Fibroblast of lung (primary cell): ENCODE measurements around the gene BAG5. TPM values are rescaled to one million over a fixed set of nuclear protein-coding genes. Genes with fewer than 3 reads are reported as not detected.

Experiments
- DNase-seq, 2 donors: peaks; one replicate each; pipeline versions ENCODE4 v3.0.0 to v3.0.0-alpha.2; 2010; ENCODE audit warnings: low read depth in 2 of 2
- H2AFZ ChIP-seq: 2 replicates; pipeline ENCODE4 v1.5.1; 2012; ENCODE audit warnings: low read length, control low read depth, inconsistent platforms
- H3K27ac ChIP-seq: 2 replicates; pipeline ENCODE4 v1.5.1; 2011; ENCODE audit warnings: low read length, control low read depth; ENCODE audit not compliant: insufficient read depth
- H3K27me3 ChIP-seq: 2 replicates; pipeline ENCODE4 v1.5.1; 2011; ENCODE audit warnings: mild to moderate bottlenecking, low read length; ENCODE audit not compliant: control insufficient read depth, insufficient read depth
- H3K36me3 ChIP-seq: 2 replicates; pipeline ENCODE4 v1.5.1; 2011; ENCODE audit warnings: low read length; ENCODE audit not compliant: control insufficient read depth, insufficient read depth
- H3K4me1 ChIP-seq: 2 replicates; pipeline ENCODE4 v1.5.1; 2011; ENCODE audit warnings: low read length; ENCODE audit not compliant: control insufficient read depth, insufficient read depth; ENCODE audit errors: extremely low read depth
- H3K4me2 ChIP-seq: 2 replicates; pipeline ENCODE4 v1.5.1; 2011; ENCODE audit warnings: low read length, control low read depth; ENCODE audit not compliant: insufficient read depth; ENCODE audit errors: extremely low read depth
- H3K4me3 ChIP-seq, 4 experiments: fragments of 200-600 bp in 1 of 4; sonication (generic) in 1 of 4; replicated peaks in 1 of 4; 2 replicates each; pipeline ENCODE4 v1.5.1; 2011 to 2016; ENCODE audit warnings: low read length in 4 of 4, low read depth in 3 of 4, mild to moderate bottlenecking in 3 of 4, control low read depth in 2 of 4, inconsistent platforms in 1 of 4, mixed read lengths in 1 of 4; ENCODE audit not compliant: insufficient read depth in 1 of 4; ENCODE audit errors: control extremely low read depth in 1 of 4
- H3K79me2 ChIP-seq: 2 replicates; pipeline ENCODE4 v1.5.1; 2012; ENCODE audit warnings: mild to moderate bottlenecking, low read length, inconsistent platforms; ENCODE audit not compliant: control insufficient read depth, insufficient read depth
- H3K9ac ChIP-seq: 2 replicates; pipeline ENCODE4 v1.5.1; 2011; ENCODE audit warnings: mild to moderate bottlenecking, low read length, control low read depth; ENCODE audit not compliant: insufficient read depth
- H3K9me3 ChIP-seq: 2 replicates; pipeline ENCODE4 v1.5.1; 2012; ENCODE audit warnings: low read depth, low read length; ENCODE audit not compliant: control insufficient read depth, insufficient read depth
- H4K20me1 ChIP-seq: 2 replicates; pipeline ENCODE4 v1.5.1; 2011; ENCODE audit warnings: low read length; ENCODE audit not compliant: control insufficient read depth, insufficient read depth; ENCODE audit errors: extremely low read depth
- EZH2 ChIP-seq: IDR thresholded peaks from 2 replicates; pipeline ENCODE4 v1.5.1; 2012; ENCODE audit warnings: low read length, control low read depth, mild to moderate bottlenecking; ENCODE audit errors: missing control alignments
- polyA plus RNA-seq, 2 donors: library from polyadenylated mRNA; depleted of rRNA in 1 of 2; stranded (reverse) in 1 of 2; unstranded in 1 of 2; fragments of >200 nt; gene quantifications; 2 replicates each; pipeline ENCODE4 v1.2.1, GENCODE V29; 2011 to 2012; ENCODE audit warnings: missing spikeins in 1 of 2
- total RNA-seq: library from RNA; depleted of rRNA; stranded (reverse); fragments of >200 nt; gene quantifications from 2 replicates; pipeline ENCODE4 v1.2.1, GENCODE V29; 2014
- TF ChIP-seq, protein P1 (sequence below), 2 donors: IDR thresholded peaks in 1 of 2; conservative IDR thresholded peaks in 1 of 2; 1 replicate in 1 of 2; 2 replicates in 1 of 2; pipeline ENCODE4 v1.5.1; 2011 to 2012; ENCODE audit warnings: low read length in 2 of 2, control low read depth in 1 of 2, inconsistent platforms in 1 of 2, low read depth in 1 of 2, mild to moderate bottlenecking in 1 of 2

The BAG5 gene
- total and polyA plus RNA-seq, 2 donors (not counting 1 experiment from before 2014, with no cell fraction given) = 14.9 to 25.8 TPM

DNA sequence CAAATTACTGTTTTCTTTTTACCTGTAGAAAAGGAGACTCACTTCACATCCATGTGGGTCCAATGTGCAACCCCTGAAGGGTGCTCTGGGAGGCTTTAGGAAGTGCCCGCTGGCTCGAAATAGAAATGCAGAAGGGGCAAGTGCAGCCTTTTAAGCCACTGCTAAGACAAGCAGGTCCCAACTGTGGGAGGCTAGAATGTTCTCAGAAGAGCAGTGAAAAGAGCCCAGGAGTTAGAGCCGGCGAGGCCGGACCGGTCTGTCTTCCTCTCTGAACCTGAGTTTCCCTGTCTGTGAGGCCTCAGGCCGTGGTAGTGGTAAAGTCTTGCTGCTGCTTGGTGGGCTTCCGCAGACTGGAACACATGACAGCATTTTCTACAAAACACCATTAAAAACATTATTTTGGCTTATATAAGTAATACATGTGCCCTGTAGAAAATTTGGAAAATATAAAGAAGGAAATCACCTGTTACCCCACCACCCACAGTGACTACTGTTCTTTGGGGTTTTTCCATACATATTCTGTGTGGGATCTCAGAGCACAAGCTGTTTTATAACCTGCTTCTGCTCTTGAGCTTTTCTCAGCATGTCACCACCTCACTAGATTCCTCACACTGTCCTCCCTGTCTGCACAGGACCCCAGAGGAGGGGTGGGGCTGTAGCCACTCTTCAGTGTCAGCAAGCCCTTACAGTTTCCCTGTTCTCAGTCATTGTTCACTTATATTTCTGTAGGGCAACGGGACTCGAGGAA, 45.9 kb downstream of the BAG5 start:
- no peaks in the 10 kb centered on the region for H4K20me1 ChIP-seq
- DNase-seq = no peak

GRCh38 chr14:103514596-103515421, 47.6 kb downstream of the BAG5 start:
- Histone ChIP-seq H3K9ac (no peak overlapping the region), H3K27ac (no peak overlapping the region), H3K36me3 (peaks cover 7% of the 10 kb centered on the region), H4K20me1 (no peaks in the 10 kb centered on the region), H3K9me3 (no peaks in the 10 kb centered on the region), H3K4me2 (no peak overlapping the region), H3K4me1 (peaks cover 16% of the 10 kb centered on the region), H2AFZ (no peak overlapping the region), H3K79me2 (no peaks in the 10 kb centered on the region), H3K27me3 (no peaks in the 10 kb centered on the region), H3K4me3 (no peak overlapping the region)
- TF ChIP-seq, protein P1, sequence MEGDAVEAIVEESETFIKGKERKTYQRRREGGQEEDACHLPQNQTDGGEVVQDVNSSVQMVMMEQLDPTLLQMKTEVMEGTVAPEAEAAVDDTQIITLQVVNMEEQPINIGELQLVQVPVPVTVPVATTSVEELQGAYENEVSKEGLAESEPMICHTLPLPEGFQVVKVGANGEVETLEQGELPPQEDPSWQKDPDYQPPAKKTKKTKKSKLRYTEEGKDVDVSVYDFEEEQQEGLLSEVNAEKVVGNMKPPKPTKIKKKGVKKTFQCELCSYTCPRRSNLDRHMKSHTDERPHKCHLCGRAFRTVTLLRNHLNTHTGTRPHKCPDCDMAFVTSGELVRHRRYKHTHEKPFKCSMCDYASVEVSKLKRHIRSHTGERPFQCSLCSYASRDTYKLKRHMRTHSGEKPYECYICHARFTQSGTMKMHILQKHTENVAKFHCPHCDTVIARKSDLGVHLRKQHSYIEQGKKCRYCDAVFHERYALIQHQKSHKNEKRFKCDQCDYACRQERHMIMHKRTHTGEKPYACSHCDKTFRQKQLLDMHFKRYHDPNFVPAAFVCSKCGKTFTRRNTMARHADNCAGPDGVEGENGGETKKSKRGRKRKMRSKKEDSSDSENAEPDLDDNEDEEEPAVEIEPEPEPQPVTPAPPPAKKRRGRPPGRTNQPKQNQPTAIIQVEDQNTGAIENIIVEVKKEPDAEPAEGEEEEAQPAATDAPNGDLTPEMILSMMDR (conservative IDR thresholded peaks at IDR 0.05 in 1 of 2, IDR thresholded peaks at IDR 0.05 in 1 of 2; ENCODE audit: low read depth in 1 of 2, low read length in 2 of 2) = no peak
- no peak for TF ChIP-seq EZH2
- DNase-seq = no peak

More for the DNA sequence above, 45.9 kb downstream of the BAG5 start:
- no peak overlapping the region for H3K9ac ChIP-seq
- no peak overlapping the region for H3K4me2 ChIP-seq
- H3K4me1 ChIP-seq = peaks cover 21% of the 10 kb centered on the region
- no peak for TF ChIP-seq EZH2
- TF ChIP-seq, protein P1 (conservative IDR thresholded peaks at IDR 0.05 in 1 of 2, IDR thresholded peaks at IDR 0.05 in 1 of 2; ENCODE audit: low read depth in 1 of 2, low read length in 2 of 2) = no peak
- peaks cover 2% of the 10 kb centered on the region for H3K36me3 ChIP-seq
- H2AFZ ChIP-seq = no peak overlapping the region
- no peaks in the 10 kb centered on the region for H3K79me2 ChIP-seq
- H3K27me3 ChIP-seq = no peaks in the 10 kb centered on the region
- H3K9me3 ChIP-seq = no peaks in the 10 kb centered on the region
- no peak overlapping the region for H3K4me3 ChIP-seq
- H3K27ac ChIP-seq = no peak overlapping the region
